ENCODE results near the gene TBC1D22A. TPM values are rescaled to one million over a fixed set of nuclear protein-coding genes. Genes with fewer than 3 reads are reported as not detected.

TBC1D22A gene
- total RNA-seq, 6 experiments from 2014 or later = 20.4 to 24.1 (median 22.2) TPM

GRCh38 chr22:47144076-47144765 lies 381.8 kb downstream of the TBC1D22A start:
- no peak for TF ChIP-seq CTCF (IDR thresholded peaks at IDR 0.05)
- no peak overlapping the region for H3K4me3 Mint-ChIP-seq
- no peaks in the 10 kb centered on the region for H3K36me3 Mint-ChIP-seq (ENCODE audit: low read depth)
- no peak overlapping the region for H3K27ac Mint-ChIP-seq
- no peaks in the 10 kb centered on the region for H3K4me1 Mint-ChIP-seq (ENCODE audit: low read depth)
- H3K27me3 Mint-ChIP-seq (ENCODE audit: insufficient read depth) = no peaks in the 10 kb centered on the region; the same call in none of the 2 replicates
- H3K9me3 Mint-ChIP-seq = no peaks in the 10 kb centered on the region
- DNase-seq = no peak

GRCh38 chr22:47144791-47145425 lies 382.5 kb downstream of the TBC1D22A start:
- H3K9me3 Mint-ChIP-seq = no peaks in the 10 kb centered on the region
- H3K27ac Mint-ChIP-seq = no peak overlapping the region
- DNase-seq = no peak
- H3K4me1 Mint-ChIP-seq (ENCODE audit: low read depth) = no peaks in the 10 kb centered on the region
- no peak for TF ChIP-seq CTCF (IDR thresholded peaks at IDR 0.05)
- no peak overlapping the region for H3K4me3 Mint-ChIP-seq
- no peaks in the 10 kb centered on the region for H3K36me3 Mint-ChIP-seq (ENCODE audit: low read depth)
- H3K27me3 Mint-ChIP-seq (ENCODE audit: insufficient read depth) = no peaks in the 10 kb centered on the region; the same call in none of the 2 replicates

DNA sequence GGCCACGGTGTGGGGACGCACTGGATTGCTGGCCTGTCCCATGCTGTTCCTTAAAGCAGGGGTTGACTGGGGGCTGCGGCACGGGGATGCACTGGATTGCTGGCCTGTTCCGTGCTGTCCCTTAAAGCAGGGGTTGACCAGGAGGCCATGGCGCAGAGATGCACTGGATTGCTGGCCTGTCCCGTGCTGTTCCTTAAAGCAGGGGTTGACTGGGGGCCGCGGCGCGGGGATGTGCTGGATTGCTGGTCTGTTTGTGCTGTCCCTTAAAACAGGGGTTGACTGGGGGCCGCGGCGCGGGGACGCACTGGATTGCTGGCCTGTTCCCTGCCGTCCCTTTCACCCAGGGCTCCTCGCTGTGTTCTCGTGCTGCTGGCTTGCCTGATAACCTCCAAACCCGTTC lies 383.4 kb downstream of the TBC1D22A start:
- no peak for TF ChIP-seq CTCF (IDR thresholded peaks at IDR 0.05)
- Mint-ChIP-seq H3K27ac (no peak overlapping the region), H3K4me3 (no peak overlapping the region), H3K27me3 (ENCODE audit: insufficient read depth) (no peaks in the 10 kb centered on the region; the same call in none of the 2 replicates), H3K36me3 (ENCODE audit: low read depth) (no peaks in the 10 kb centered on the region), H3K9me3 (no peaks in the 10 kb centered on the region), H3K4me1 (ENCODE audit: low read depth) (no peaks in the 10 kb centered on the region; the same call in 1 of the 2 replicates)
- no peak for DNase-seq

GRCh38 chr22:47146391-47146790 lies 383.9 kb downstream of the TBC1D22A start:
- Mint-ChIP-seq H3K27ac (no peak overlapping the region), H3K4me3 (no peak overlapping the region), H3K36me3 (ENCODE audit: low read depth) (no peaks in the 10 kb centered on the region), H3K27me3 (ENCODE audit: insufficient read depth) (no peaks in the 10 kb centered on the region; the same call in none of the 2 replicates), H3K4me1 (ENCODE audit: low read depth) (peaks cover 5% of the 10 kb centered on the region), H3K9me3 (no peaks in the 10 kb centered on the region)
- TF ChIP-seq CTCF (IDR thresholded peaks at IDR 0.05) = no peak
- no peak for DNase-seq

GRCh38 chr22:47146941-47147340 lies 384.5 kb downstream of the TBC1D22A start:
- no peaks in the 10 kb centered on the region for H3K36me3 Mint-ChIP-seq (ENCODE audit: low read depth)
- no peak overlapping the region for H3K27ac Mint-ChIP-seq
- no peaks in the 10 kb centered on the region; the same call in none of the 2 replicates for H3K27me3 Mint-ChIP-seq (ENCODE audit: insufficient read depth)
- no peak overlapping the region for H3K4me3 Mint-ChIP-seq
- no peak for DNase-seq
- peaks cover 9% of the 10 kb centered on the region for H3K4me1 Mint-ChIP-seq (ENCODE audit: low read depth)
- H3K9me3 Mint-ChIP-seq = no peaks in the 10 kb centered on the region
- TF ChIP-seq CTCF (IDR thresholded peaks at IDR 0.05) = no peak

Data from HFFc6 (cell line).